OCI-M2 (cell line): ENCODE results near the gene ADCY2.

ENCODE experiments used
- DNase-seq: peaks from one replicate; lab custom pipeline; 2025; ENCODE audit not compliant: unreplicated experiment; lab: John Stamatoyannopoulos, UW

Gene ADCY2

GRCh38 chr5:7857361-7857760 is 461.4 kb downstream of the ADCY2 start:
- no peak for DNase-seq

GRCh38 chr5:7857926-7858632 is 462.1 kb downstream of the ADCY2 start:
- no peak for DNase-seq

- no peak for DNase-seq
These were observed 470.3 kb downstream of the ADCY2 start for GRCh38 chr5:7866196-7866595.

GRCh38 chr5:7867260-7867659 is 471.3 kb downstream of the ADCY2 start:
- no peak for DNase-seq

- no peak for DNase-seq
These were observed 472.5 kb downstream of the ADCY2 start for GRCh38 chr5:7868427-7868772.

GRCh38 chr5:7868773-7869473 is 473.0 kb downstream of the ADCY2 start, which contains the start of the genes FASTKD3 and MTRR:
Gene FASTKD3 (minus strand): TSS chr5:7869031. CDS start chr5:7868083, 948 bp downstream.
Gene MTRR (plus strand): TSS chr5:7869148. CDS start chr5:7870795, 1,647 bp downstream.
- DNase-seq, result peak; percentile 24

GRCh38 chr5:7869474-7870136 is 473.7 kb downstream of the ADCY2 start:
- no peak for DNase-seq

- DNase-seq, result no peak
These were observed 475.7 kb downstream of the ADCY2 start for GRCh38 chr5:7871653-7872052.

- no peak for DNase-seq
These were observed 476.7 kb downstream of the ADCY2 start for GRCh38 chr5:7872517-7873130.

GRCh38 chr5:7873216-7873615 is 477.3 kb downstream of the ADCY2 start:
- no peak for DNase-seq

GRCh38 chr5:7874639-7875038 is 478.7 kb downstream of the ADCY2 start:
- DNase-seq, result no peak

- no peak for DNase-seq
These were observed 479.2 kb downstream of the ADCY2 start for GRCh38 chr5:7875151-7875550.

GRCh38 chr5:7876867-7877266 is 480.9 kb downstream of the ADCY2 start:
- DNase-seq, result no peak

GRCh38 chr5:7877851-7878250 is 481.9 kb downstream of the ADCY2 start:
- no peak for DNase-seq

GRCh38 chr5:7878381-7878873 is 482.5 kb downstream of the ADCY2 start:
- no peak for DNase-seq
